Limb (tissue), 2 donors: Measurements from ENCODE around the gene AGMO.
A peak's percentile ranks its signal among the peaks of the same experiment; 100 is the strongest.

Experiments
- DNase-seq, 2 donors: peaks; one replicate each; pipeline ENCODE4 v3.0.0-alpha.2; 2016; ENCODE audit errors: extremely low spot score in 2 of 2

AGMO gene

GRCh38 chr7:15236952-15237351, 324.9 kb downstream of the AGMO start:
- DNase-seq = no peak

- DNase-seq = no peak
Observed at GRCh38 chr7:15234431-15234830, 327.4 kb downstream of the AGMO start.

- no peak for DNase-seq
Observed at GRCh38 chr7:15228831-15229230, 333.0 kb downstream of the AGMO start.

GRCh38 chr7:15225981-15226380, 335.8 kb downstream of the AGMO start:
- DNase-seq = no peak

- DNase-seq = no peak
Observed at GRCh38 chr7:15219758-15220157, 342.1 kb downstream of the AGMO start.

- DNase-seq = no peak
Observed at GRCh38 chr7:15218261-15218660, 343.6 kb downstream of the AGMO start.

- no peak for DNase-seq
Observed at GRCh38 chr7:15215616-15216015, 346.2 kb downstream of the AGMO start.

- no peak for DNase-seq
Observed at GRCh38 chr7:15214976-15215375, 346.8 kb downstream of the AGMO start.

- no peak for DNase-seq
Observed at GRCh38 chr7:15213093-15213492, 348.7 kb downstream of the AGMO start.

GRCh38 chr7:15209429-15209828, 352.4 kb downstream of the AGMO start:
- no peak for DNase-seq

- no peak for DNase-seq
Observed at GRCh38 chr7:15204421-15204820, 357.4 kb downstream of the AGMO start.

- peak in 1 of 2 donors; percentile 78 for DNase-seq
Observed at GRCh38 chr7:15199482-15199881, 362.3 kb downstream of the AGMO start.

GRCh38 chr7:15197042-15197977, 364.5 kb downstream of the AGMO start:
- DNase-seq = no peak

- no peak for DNase-seq
Observed at GRCh38 chr7:15178065-15178464, 383.8 kb downstream of the AGMO start.

GRCh38 chr7:15176089-15176488, 385.7 kb downstream of the AGMO start:
- no peak for DNase-seq

GRCh38 chr7:15175152-15175551, 386.7 kb downstream of the AGMO start:
- DNase-seq = no peak

GRCh38 chr7:15174485-15174884, 387.3 kb downstream of the AGMO start:
- no peak for DNase-seq

- no peak for DNase-seq
Observed at GRCh38 chr7:15168489-15168888, 393.3 kb downstream of the AGMO start.

- no peak for DNase-seq
Observed at GRCh38 chr7:15167912-15168311, 393.9 kb downstream of the AGMO start.

GRCh38 chr7:15166620-15167019, 395.2 kb downstream of the AGMO start:
- no peak for DNase-seq

- DNase-seq = no peak
Observed at GRCh38 chr7:15159261-15159660, 402.6 kb downstream of the AGMO start.

- no peak for DNase-seq
Observed at GRCh38 chr7:15158141-15158810, 403.5 kb downstream of the AGMO start.
